ENCODE results near the gene ST3GAL6. TPM values are rescaled to one million over a fixed set of nuclear protein-coding genes. Genes with fewer than 3 reads are reported as not detected.

Gene ST3GAL6
- total and polyA plus RNA-seq, 2 of the 4 experiments (the other 2 are of a cell fraction), result 0.36 to 0.99 TPM

GRCh38 chr3:98743071-98743470 lies 20.1 kb upstream of the ST3GAL6 start:
- H3K9ac ChIP-seq (ENCODE audit: low read depth, low read length), result no peak overlapping the region
- no TSS peak for BruUV-seq (replicated peaks)
- dilution Hi-C loops (cut with HindIII; ENCODE audit: low sequenced_read_pairs, unreplicated experiment), result no loop called here

More at GRCh38 chr3:98743071-98743470, 20.1 kb upstream of the ST3GAL6 start:
- Histone ChIP-seq H3K27me3 (ENCODE audit: control insufficient read depth, insufficient read depth, low read length) (no peaks in the 10 kb centered on the region; the same call in 1 of the 2 replicates), H2BK120ac (ENCODE audit: low read depth, low read length) (no peak overlapping the region), H2AK5ac (ENCODE audit: low read depth, low read length) (no peak overlapping the region), H3K56ac (ENCODE audit: extremely low read depth, insufficient read depth, low read length) (no peak overlapping the region), H2AK9ac (replicated peaks; ENCODE audit: low read depth, low read length, poor library complexity) (no peak overlapping the region), H3K4me1 (ENCODE audit: control insufficient read depth, insufficient read depth, low read length) (no peaks in the 10 kb centered on the region), H3K4me2 (ENCODE audit: low read depth, low read length) (no peak overlapping the region), H2BK20ac (ENCODE audit: low read depth, low read length) (no peak overlapping the region), H3K36me3 (ENCODE audit: control insufficient read depth, insufficient read depth, low read length) (no peaks in the 10 kb centered on the region), H2BK5ac (ENCODE audit: low read depth, low read length, poor library complexity, severe bottlenecking) (no peak overlapping the region), H3K23ac (ENCODE audit: low read depth, low read length) (no peak overlapping the region), H2AFZ (replicated peaks; ENCODE audit: low read length, poor library complexity) (no peak overlapping the region), H3K79me1 (ENCODE audit: low read depth in 1 of 2, low read length in 2 of 2) (no peaks in the 10 kb centered on the region), H4K20me1 (ENCODE audit: insufficient read depth, low read length) (no peaks in the 10 kb centered on the region), H2BK15ac (ENCODE audit: low read depth, low read length) (no peak overlapping the region), H3K14ac (replicated peaks; ENCODE audit: low read depth, low read length) (no peak overlapping the region), H4K91ac (ENCODE audit: insufficient read depth, low read depth, low read length) (no peak overlapping the region), H3K9me3 (ENCODE audit: control insufficient read depth, insufficient read depth, low read length) (no peaks in the 10 kb centered on the region), H4K5ac (ENCODE audit: low read depth, low read length) (no peak overlapping the region), H3K4me3 (ENCODE audit: insufficient read depth, low read depth, low read length) (no peak overlapping the region), H3K18ac (ENCODE audit: low read depth, low read length) (no peak overlapping the region), H3K9me1 (ENCODE audit: insufficient read depth, low read length) (no peaks in the 10 kb centered on the region; the same call in 1 of the 2 replicates), H4K8ac (ENCODE audit: low read depth in 2 of 2, low read length in 2 of 2) (no peak overlapping the region), H3K27ac (ENCODE audit: insufficient read depth, low read length) (no peak overlapping the region), H3K4ac (ENCODE audit: low read depth, low read length) (no peak overlapping the region)
- WGBS, 2 experiments (ENCODE audit: extremely low coverage in 2 of 2, insufficient read length in 1 of 2), result no CpG with 5 or more reads among the region's 5 CpGs
- CTCF ChIA-PET, result no interaction called here
- in situ Hi-C loops (cut with MboI; ENCODE audit: low sequenced_read_pairs) (no loop called here), intact Hi-C loops (cut with micrococcal nuclease) (no loop called here)
- POLR2A ChIA-PET (ENCODE audit: unreplicated experiment), result no interaction called here
- ATAC-seq (ENCODE audit: low read depth) (no peak), DNase-seq (no peak)
- no peak for TF ChIP-seq MXI1 (IDR thresholded peaks at IDR 0.05; ENCODE audit: borderline replicate concordance, low read depth, low read length)
- no peak for TF ChIP-seq RAD21 (IDR thresholded peaks at IDR 0.05; ENCODE audit: low read length)
- TF ChIP-seq MAZ (IDR thresholded peaks at IDR 0.05; ENCODE audit: borderline replicate concordance, low read depth, low read length), result no peak
- TF ChIP-seq MAFK (IDR thresholded peaks at IDR 0.05; ENCODE audit: low read depth, low read length), result no peak
- no peak for TF ChIP-seq CTCF (conservative IDR thresholded peaks at IDR 0.05; ENCODE audit: low read depth, low read length)
- no peak for TF ChIP-seq NFE2L2 (IDR thresholded peaks at IDR 0.05; ENCODE audit: low read depth, low read length)
- TF ChIP-seq RCOR1 (IDR thresholded peaks at IDR 0.05; ENCODE audit: insufficient replicate concordance, low read length), result no peak

All from IMR-90 (cell line).